Upper lobe of right lung (tissue), 1 donor: ENCODE results near the gene ZSCAN5B. TPM values are rescaled to one million over a fixed set of nuclear protein-coding genes. Genes with fewer than 3 reads are reported as not detected.
"Not testable (repeated sequence)": the region's sequence is repeated elsewhere in the genome, so short reads cannot be mapped to it uniquely, and the experiment has no call there.

Experiments
- ATAC-seq: fragments of 200-7000 bp; cut with Tn5 transposase; one replicate; pipeline ENCODE4 v1.9.1; 2020; ENCODE audit warnings: mild to moderate bottlenecking, moderate library complexity
- DNase-seq: peaks from one replicate; pipeline ENCODE4 v3.0.0-alpha.2; 2020
- H3K27ac ChIP-seq: fragments of 200-600 bp; one replicate; pipeline ENCODE4 v1.8.0; 2022
- H3K27me3 ChIP-seq: fragments of 200-600 bp; one replicate; pipeline ENCODE4 v1.8.0; 2022; ENCODE audit warnings: mild to moderate bottlenecking
- H3K36me3 ChIP-seq: fragments of 200-600 bp; one replicate; pipeline ENCODE4 v1.8.0; 2022
- H3K4me1 ChIP-seq: fragments of 200-600 bp; one replicate; pipeline ENCODE4 v1.8.0; 2022
- H3K4me3 ChIP-seq: fragments of 200-600 bp; one replicate; pipeline ENCODE4 v1.8.0; 2022; ENCODE audit warnings: mild to moderate bottlenecking
- H3K9me3 ChIP-seq: fragments of 200-600 bp; one replicate; pipeline ENCODE4 v1.8.0; 2022
- intact Hi-C: fragments of 100-400 bp; cut with DNase I; formaldehyde crosslinking; loops from one replicate; pipeline ENCODE4 v1.11.0; 2022
- total RNA-seq: library from RNA; stranded (reverse); fragmentation: NEBNext Ultra II Directional; extraction: Animal tissue kit (Norgen Biotek cat#: 25700); gene quantifications from one replicate; pipeline ENCODE4 v1.2.1, GENCODE V29; 2021
- TF ChIP-seq, protein P1 (sequence below): fragments of 200-600 bp; IDR thresholded peaks from one replicate; pipeline ENCODE4 v1.8.0; 2022; ENCODE audit warnings: antibody characterized with exemption
- donor health status: DM: no; HTN: yes; CAD: no; lungs with severe emphysema.

Gene ZSCAN5B
- total RNA-seq, 1 donor from 2014 or later = 0.20 TPM

DNA sequence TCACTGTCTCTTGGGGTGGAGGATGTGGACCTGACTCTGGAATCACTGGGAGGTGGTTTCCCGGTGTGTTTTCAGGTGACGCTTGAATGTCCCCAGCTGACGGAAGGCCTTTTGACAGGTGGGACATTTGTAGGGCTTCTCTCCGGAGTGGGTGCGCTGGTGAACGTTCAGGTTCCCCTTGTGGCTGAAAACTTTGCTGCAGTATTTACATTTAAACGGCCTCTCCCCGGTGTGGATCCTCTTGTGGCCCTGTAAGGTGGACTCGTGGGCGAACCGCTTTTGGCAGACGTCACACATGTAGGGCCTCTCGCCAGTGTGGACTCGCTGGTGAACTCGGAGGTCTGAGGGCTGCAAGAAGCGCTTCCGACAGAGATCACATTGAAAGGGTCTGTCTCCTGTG, 7.8 kb downstream of the ZSCAN5B start:
- intact Hi-C loops = no loop called here
- no peak for ATAC-seq
- TF ChIP-seq, protein P1, sequence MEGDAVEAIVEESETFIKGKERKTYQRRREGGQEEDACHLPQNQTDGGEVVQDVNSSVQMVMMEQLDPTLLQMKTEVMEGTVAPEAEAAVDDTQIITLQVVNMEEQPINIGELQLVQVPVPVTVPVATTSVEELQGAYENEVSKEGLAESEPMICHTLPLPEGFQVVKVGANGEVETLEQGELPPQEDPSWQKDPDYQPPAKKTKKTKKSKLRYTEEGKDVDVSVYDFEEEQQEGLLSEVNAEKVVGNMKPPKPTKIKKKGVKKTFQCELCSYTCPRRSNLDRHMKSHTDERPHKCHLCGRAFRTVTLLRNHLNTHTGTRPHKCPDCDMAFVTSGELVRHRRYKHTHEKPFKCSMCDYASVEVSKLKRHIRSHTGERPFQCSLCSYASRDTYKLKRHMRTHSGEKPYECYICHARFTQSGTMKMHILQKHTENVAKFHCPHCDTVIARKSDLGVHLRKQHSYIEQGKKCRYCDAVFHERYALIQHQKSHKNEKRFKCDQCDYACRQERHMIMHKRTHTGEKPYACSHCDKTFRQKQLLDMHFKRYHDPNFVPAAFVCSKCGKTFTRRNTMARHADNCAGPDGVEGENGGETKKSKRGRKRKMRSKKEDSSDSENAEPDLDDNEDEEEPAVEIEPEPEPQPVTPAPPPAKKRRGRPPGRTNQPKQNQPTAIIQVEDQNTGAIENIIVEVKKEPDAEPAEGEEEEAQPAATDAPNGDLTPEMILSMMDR = no peak

DNA sequence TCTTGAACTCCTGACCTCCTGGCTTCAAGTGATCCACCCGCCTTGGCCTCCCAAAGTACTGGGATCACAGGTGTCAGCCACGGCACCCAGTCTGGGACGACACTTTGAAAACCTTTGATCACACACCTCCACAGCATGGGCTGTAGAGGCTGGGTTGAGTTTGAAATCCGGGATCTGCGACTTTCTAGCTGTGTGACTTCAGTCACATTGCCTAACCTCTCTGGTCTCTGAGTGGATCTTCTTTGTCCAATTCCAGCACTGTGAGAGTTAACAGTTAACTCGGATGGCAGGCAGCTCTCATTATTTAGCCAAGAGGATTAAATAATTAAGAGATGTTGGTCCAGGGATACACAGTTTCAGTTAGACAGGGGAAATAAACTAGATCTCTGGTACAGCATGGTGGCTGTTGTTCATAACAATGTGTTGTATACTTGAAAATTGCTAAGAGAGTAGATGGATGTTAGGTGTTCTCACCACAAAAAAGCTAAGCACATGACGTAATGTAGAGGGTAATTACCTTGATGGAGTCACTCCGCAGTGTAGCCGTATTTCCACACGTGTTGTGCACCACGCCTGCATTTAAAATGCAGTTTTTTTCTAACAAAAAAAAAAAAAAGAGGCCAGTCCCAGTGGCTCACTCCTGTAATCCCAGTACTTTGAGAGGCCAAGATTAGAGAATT, 19.9 kb downstream of the ZSCAN5B start:
- H3K36me3 ChIP-seq = no peaks in the 10 kb centered on the region
- DNase-seq = no peak
- intact Hi-C loops = no loop called here
- H3K4me3 ChIP-seq = no peak overlapping the region
- peaks cover 12% of the 10 kb centered on the region for H3K27me3 ChIP-seq
- H3K9me3 ChIP-seq = no peaks in the 10 kb centered on the region
- H3K27ac ChIP-seq = no peak overlapping the region
- no peak for ATAC-seq
- TF ChIP-seq, protein P1 = no peak
- no peaks in the 10 kb centered on the region for H3K4me1 ChIP-seq

More for the DNA sequence above, 7.8 kb downstream of the ZSCAN5B start:
- Histone ChIP-seq H3K4me3 (no peak overlapping the region), H3K27ac (no peak overlapping the region), H3K36me3 (no peaks in the 10 kb centered on the region), H3K9me3 (no peaks in the 10 kb centered on the region), H3K4me1 (peaks cover 4% of the 10 kb centered on the region), H3K27me3 (no peaks in the 10 kb centered on the region)
- DNase-seq = no peak

DNA sequence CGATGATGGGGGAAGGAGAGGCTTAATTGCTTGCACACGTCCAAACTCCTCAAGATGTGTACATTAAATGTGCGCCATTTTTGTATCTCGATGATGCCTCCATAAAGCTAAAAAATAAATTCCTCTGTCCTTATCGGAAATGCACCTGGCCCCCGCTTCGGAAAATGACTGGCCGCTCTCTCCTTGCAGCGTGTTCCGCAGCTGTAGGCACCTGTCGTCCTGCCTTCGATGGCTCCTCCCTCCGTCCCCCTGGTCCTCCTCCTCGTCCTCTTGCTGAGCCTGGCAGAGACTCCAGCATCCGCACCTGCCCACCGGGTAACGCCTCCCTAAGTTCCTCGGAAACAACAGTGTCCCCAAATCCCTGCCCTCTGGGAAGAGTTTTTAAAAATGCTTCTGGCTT, 20.7 kb downstream of the ZSCAN5B start:
- no peak for DNase-seq
- Histone ChIP-seq H3K27ac (no peak overlapping the region), H3K27me3 (peaks cover 12% of the 10 kb centered on the region), H3K9me3 (no peaks in the 10 kb centered on the region), H3K4me1 (peaks cover under 1% of the 10 kb centered on the region), H3K4me3 (no peak overlapping the region), H3K36me3 (no peaks in the 10 kb centered on the region)
- TF ChIP-seq, protein P1 = no peak
- no peak for ATAC-seq
- intact Hi-C loops = no loop called here

DNA sequence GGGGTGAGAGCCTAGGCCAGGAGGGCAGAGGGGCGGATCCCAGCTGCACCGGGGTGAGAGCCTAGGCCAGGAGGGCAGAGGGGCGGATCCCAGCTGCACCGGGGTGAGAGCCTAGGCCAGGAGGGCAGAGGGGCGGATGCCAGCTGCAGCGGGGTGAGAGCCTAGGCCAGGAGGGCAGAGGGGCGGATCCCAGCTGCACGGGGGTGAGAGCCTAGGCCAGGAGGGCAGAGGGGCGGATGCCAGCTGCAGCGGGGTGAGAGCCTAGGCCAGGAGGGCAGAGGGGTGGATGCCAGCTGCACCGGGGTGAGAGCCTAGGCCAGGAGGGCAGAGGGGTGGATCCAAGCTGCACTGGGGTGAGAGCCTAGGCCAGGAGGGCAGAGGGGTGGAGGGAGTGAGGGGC, 21.3 kb downstream of the ZSCAN5B start:
- intact Hi-C loops, ATAC-seq: not testable (repeated sequence)

DNA sequence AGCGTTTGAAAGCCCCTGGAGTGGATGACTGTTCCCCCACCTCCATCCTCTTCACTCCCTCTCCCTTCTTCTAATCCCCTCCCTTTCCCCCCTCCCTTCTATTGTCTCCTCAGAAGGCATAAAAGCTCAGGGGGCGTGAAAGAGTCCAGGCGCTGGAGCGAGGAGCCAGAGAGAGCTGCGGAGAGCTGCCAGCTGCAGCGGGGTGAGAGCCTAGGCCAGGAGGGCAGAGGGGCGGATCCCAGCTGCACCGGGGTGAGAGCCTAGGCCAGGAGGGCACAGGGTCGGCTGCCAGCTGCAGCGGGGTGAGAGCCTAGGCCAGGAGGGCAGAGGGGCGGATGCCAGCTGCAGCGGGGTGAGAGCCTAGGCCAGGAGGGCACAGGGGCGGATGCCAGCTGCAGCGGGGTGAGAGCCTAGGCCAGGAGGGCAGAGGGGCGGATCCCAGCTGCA, 21.7 kb downstream of the ZSCAN5B start, which contains the start of gene GALP:
Gene GALP (plus strand): TSS at position 148 of the 447 bp plus-strand sequence. CDS start 1,101 bp downstream, outside the sequence.
- H3K27ac ChIP-seq, H3K4me3 ChIP-seq, H3K4me1 ChIP-seq, H3K36me3 ChIP-seq, intact Hi-C loops, DNase-seq, H3K9me3 ChIP-seq, ATAC-seq: not testable (repeated sequence)
- H3K27me3 ChIP-seq = peaks cover 12% of the 10 kb centered on the region

More for the DNA sequence above, 21.3 kb downstream of the ZSCAN5B start:
- H3K36me3 ChIP-seq, H3K27ac ChIP-seq, H3K4me1 ChIP-seq, DNase-seq, H3K9me3 ChIP-seq, H3K4me3 ChIP-seq: not testable (repeated sequence)
- peaks cover 12% of the 10 kb centered on the region for H3K27me3 ChIP-seq

- intact Hi-C loops = loop anchor here (5.0 kb wide), 1 partner anchor 97 kb away; no protein-coding TSS in a partner anchor
- Histone ChIP-seq H3K27me3 (peaks cover 12% of the 10 kb centered on the region), H3K4me1 (peaks cover 6% of the 10 kb centered on the region), H3K9me3 (no peaks in the 10 kb centered on the region), H3K4me3 (no peak overlapping the region), H3K36me3 (no peaks in the 10 kb centered on the region), H3K27ac (no peak overlapping the region)
- TF ChIP-seq, protein P1 = no peak
- ATAC-seq (no peak), DNase-seq (no peak)
These were observed 23.0 kb downstream of the ZSCAN5B start for GRCh38 chr19:56174550-56174949.
